Transverse colon (tissue), 4 donors: ENCODE measurements around the gene SLIT3. TPM values are rescaled to one million over a fixed set of nuclear protein-coding genes. Genes with fewer than 3 reads are reported as not detected.

Source experiments
- DNase-seq: peaks from one replicate; pipeline ENCODE4 v3.0.0-alpha.2; 2019
- H3K27ac ChIP-seq, 4 donors: fragments of 200-600 bp; sonication (generic); 2 replicates each; pipeline ENCODE4 v1.5.1; 2016 to 2018; ENCODE audit warnings: inconsistent platforms in 4 of 4
- H3K27me3 ChIP-seq: fragments of 200-600 bp; sonication (generic); 2 replicates; pipeline ENCODE4 v1.5.1; 2017; ENCODE audit warnings: inconsistent platforms
- H3K36me3 ChIP-seq, 4 donors: fragments of 200-600 bp; sonication (generic); 2 replicates each; pipeline ENCODE4 v1.5.1; 2017 to 2019; ENCODE audit warnings: inconsistent platforms in 4 of 4
- H3K4me1 ChIP-seq, 4 donors: fragments of 200-600 bp; sonication (generic); 2 replicates each; pipeline ENCODE4 v1.5.1; 2017 to 2020; ENCODE audit warnings: inconsistent platforms in 4 of 4
- H3K4me3 ChIP-seq, 4 donors: fragments of 200-600 bp; sonication (generic); 1 replicate in 1 of 4; 2 replicates in 3 of 4; pipeline versions ENCODE4 v1.5.1 to v1.6.1; 2017 to 2019; ENCODE audit warnings: inconsistent platforms in 4 of 4
- H3K9me3 ChIP-seq, 2 donors: fragments of 200-600 bp; sonication (generic); 2 replicates each; pipeline ENCODE4 v1.5.1; 2017 to 2019; ENCODE audit warnings: inconsistent platforms in 2 of 2
- EP300 ChIP-seq: sonication (generic); formaldehyde crosslinking; IDR thresholded peaks from one replicate; pipeline ENCODE4 v1.6.1; 2017; ENCODE audit warnings: antibody characterized with exemption, low read depth
- POLR2A ChIP-seq: fragments of 450-650 bp; IDR thresholded peaks from one replicate; pipeline ENCODE4 v1.6.1; 2016; ENCODE audit warnings: antibody characterized with exemption, mild to moderate bottlenecking, moderate library complexity
- POLR2AphosphoS5 ChIP-seq, 3 donors: sonication (generic); formaldehyde crosslinking; IDR thresholded peaks; one replicate each; pipeline ENCODE4 v1.6.1; 2016; ENCODE audit warnings: antibody characterized with exemption in 3 of 3
- WGBS, 2 donors: methylation state at CpG; one replicate each; pipeline ENCODE4 v1.1.5; 2018; ENCODE audit warnings: low coverage in 1 of 2; 5-methylcytosine and 5-hydroxymethylcytosine counted together
- in situ Hi-C, 4 donors: fragments of 200-750 bp; cut with MboI; loops; one replicate each; pipeline versions ENCODE4 v1.15.0 to v1.15.1; 2017; ENCODE audit warnings: low sequenced_read_pairs in 3 of 4, low pct_ligation_motif_present in 1 of 4, low pct_unique_long_range_greater_than_20kb in 1 of 4
- intact Hi-C: fragments of 100-400 bp; cut with DNase I; formaldehyde crosslinking; loops from one replicate; pipeline ENCODE4 v1.15.1; 2023; ENCODE audit warnings: low total_unique reads
- total RNA-seq, 4 donors: library from RNA; depleted of rRNA; stranded (reverse); fragments of >200 nt; gene quantifications; one replicate each; pipeline ENCODE4 v1.1.0, GENCODE V29; 2016
- TF ChIP-seq, protein P1 (sequence below), 5 experiments: fragments of 200-600 bp in 3 of 5; fragments of 450-650 bp in 2 of 5; sonication (generic) in 3 of 5; IDR thresholded peaks; 1 replicate in 2 of 5; 2 replicates in 3 of 5; pipeline ENCODE4 v1.5.1; 2016 to 2017; ENCODE audit warnings: antibody characterized with exemption in 5 of 5, inconsistent platforms in 3 of 5, mild to moderate bottlenecking in 2 of 5, moderate library complexity in 1 of 5

Gene SLIT3
- total RNA-seq, 4 donors from 2014 or later, result 6.7 to 60.5 (median 9.6) TPM

- Histone ChIP-seq H3K9me3 (no peaks in the 10 kb centered on the region), H3K27ac (peak overlapping the region; percentile 79 to 85 (median 82)), H3K36me3 (no peaks in the 10 kb centered on the region), H3K4me3 (no peak overlapping the region), H3K27me3 (no peaks in the 10 kb centered on the region), H3K4me1 (peaks cover 19 to 57% (median 37%) of the 10 kb centered on the region in 4 donors)
- in situ Hi-C loops, result loop anchor here in 1 of 4 donors (25.0 kb wide), 1 partner anchor 372 kb away; the partner anchor contains the start of gene WWC1
- 17 to 58% methylated on average over 1 to 5 of the region's 5 CpGs for WGBS, 2 donors
- intact Hi-C loops, result no loop called here
- TF ChIP-seq POLR2A, result no peak
- TF ChIP-seq, protein P1, sequence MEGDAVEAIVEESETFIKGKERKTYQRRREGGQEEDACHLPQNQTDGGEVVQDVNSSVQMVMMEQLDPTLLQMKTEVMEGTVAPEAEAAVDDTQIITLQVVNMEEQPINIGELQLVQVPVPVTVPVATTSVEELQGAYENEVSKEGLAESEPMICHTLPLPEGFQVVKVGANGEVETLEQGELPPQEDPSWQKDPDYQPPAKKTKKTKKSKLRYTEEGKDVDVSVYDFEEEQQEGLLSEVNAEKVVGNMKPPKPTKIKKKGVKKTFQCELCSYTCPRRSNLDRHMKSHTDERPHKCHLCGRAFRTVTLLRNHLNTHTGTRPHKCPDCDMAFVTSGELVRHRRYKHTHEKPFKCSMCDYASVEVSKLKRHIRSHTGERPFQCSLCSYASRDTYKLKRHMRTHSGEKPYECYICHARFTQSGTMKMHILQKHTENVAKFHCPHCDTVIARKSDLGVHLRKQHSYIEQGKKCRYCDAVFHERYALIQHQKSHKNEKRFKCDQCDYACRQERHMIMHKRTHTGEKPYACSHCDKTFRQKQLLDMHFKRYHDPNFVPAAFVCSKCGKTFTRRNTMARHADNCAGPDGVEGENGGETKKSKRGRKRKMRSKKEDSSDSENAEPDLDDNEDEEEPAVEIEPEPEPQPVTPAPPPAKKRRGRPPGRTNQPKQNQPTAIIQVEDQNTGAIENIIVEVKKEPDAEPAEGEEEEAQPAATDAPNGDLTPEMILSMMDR (IDR thresholded peaks at IDR 0.05), result peak in 2 of 5 experiments; percentile 54 to 64
- peak in 1 of 3 donors; percentile 56 for TF ChIP-seq POLR2AphosphoS5 (IDR thresholded peaks at IDR 0.05)
- no peak for TF ChIP-seq EP300
- peak; percentile 59 for DNase-seq
These were observed 641.6 kb downstream of the SLIT3 start for GRCh38 chr5:168659286-168659847.

DNA sequence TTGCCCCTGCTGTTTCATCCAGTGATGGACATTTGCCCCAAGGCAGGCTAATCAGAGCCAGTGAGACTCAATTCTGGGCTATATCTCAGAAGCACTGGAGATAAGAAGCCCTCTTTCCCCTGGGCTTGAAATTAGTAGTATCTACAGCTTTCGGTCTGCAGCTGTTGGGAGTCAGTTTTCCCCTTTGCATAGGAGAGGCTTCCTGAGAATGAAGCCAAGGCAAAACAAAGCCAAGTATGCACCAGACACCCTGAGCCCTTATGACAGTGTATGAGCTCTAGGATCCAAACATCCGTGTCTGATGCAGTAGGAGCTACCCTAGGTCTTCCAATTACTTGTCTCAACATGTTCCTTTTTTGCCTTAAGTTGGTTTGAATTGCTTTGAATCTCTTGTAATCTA, 642.5 kb downstream of the SLIT3 start:
- peaks cover 19 to 67% (median 39%) of the 10 kb centered on the region in 4 donors for H3K4me1 ChIP-seq
- DNase-seq, result no peak
- TF ChIP-seq POLR2A (no peak), EP300 (no peak), POLR2AphosphoS5 (IDR thresholded peaks at IDR 0.05) (no peak)
- TF ChIP-seq, protein P1 (IDR thresholded peaks at IDR 0.05), result no peak
- intact Hi-C loops (no loop called here), in situ Hi-C loops (loop anchor here in 1 of 4 donors (25.0 kb wide), 1 partner anchor 371 kb away; the partner anchor contains the start of gene WWC1)
- no peaks in the 10 kb centered on the region for H3K9me3 ChIP-seq
- H3K27me3 ChIP-seq, result no peaks in the 10 kb centered on the region
- WGBS, 2 donors, result 60 to 70% methylated on average over 1 to 2 of the region's 2 CpGs
- peak overlapping the region; percentile 79 to 85 (median 82) for H3K27ac ChIP-seq
- H3K4me3 ChIP-seq, result no peak overlapping the region
- no peaks in the 10 kb centered on the region for H3K36me3 ChIP-seq

- peaks cover 19 to 78% (median 44%) of the 10 kb centered on the region in 4 donors for H3K4me1 ChIP-seq
- H3K9me3 ChIP-seq, result no peaks in the 10 kb centered on the region
- in situ Hi-C loops (loop anchor here in 1 of 4 donors (25.0 kb wide), 1 partner anchor 369 kb away; the partner anchor contains the start of gene WWC1), intact Hi-C loops (no loop called here)
- H3K4me3 ChIP-seq, result no peak overlapping the region
- WGBS, 2 donors, result 33 to 37% methylated on average over 3 of the region's 3 CpGs
- H3K27ac ChIP-seq, result peak overlapping the region; percentile 79 to 85 (median 82)
- no peaks in the 10 kb centered on the region for H3K27me3 ChIP-seq
- no peak for DNase-seq
- TF ChIP-seq EP300, result no peak
- peak; percentile 15 for TF ChIP-seq POLR2A
- no peaks in the 10 kb centered on the region for H3K36me3 ChIP-seq
These were observed 644.3 kb downstream of the SLIT3 start for GRCh38 chr5:168656633-168657032.

DNA sequence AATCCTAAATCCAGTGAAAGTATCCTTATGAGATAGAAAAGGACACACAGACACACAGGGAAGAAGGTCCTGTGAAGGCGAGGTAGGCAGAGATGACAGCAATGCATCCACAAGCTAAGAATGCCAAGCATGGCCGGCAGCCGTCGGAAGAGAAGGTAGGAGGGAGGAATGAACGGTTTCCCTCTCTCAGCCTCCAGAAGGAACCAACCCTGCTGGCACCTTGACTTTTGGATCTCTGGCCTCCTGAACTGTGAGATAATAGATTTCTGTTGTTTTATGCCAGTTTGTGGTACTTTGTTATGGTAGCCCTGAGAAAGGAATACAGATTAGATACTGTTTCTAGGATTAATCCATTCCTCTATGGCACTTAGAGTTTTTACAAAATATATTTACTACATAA, 645.6 kb downstream of the SLIT3 start:
- no peaks in the 10 kb centered on the region for H3K36me3 ChIP-seq
- no peaks in the 10 kb centered on the region for H3K27me3 ChIP-seq
- H3K4me1 ChIP-seq, result peaks cover 18 to 72% (median 41%) of the 10 kb centered on the region in 4 donors
- H3K4me3 ChIP-seq, result no peak overlapping the region
- H3K27ac ChIP-seq, result peak overlapping the region; percentile 79 to 85 (median 82)
- in situ Hi-C loops, result loop anchor here in 1 of 4 donors (25.0 kb wide), 1 partner anchor 368 kb away; the partner anchor contains the start of gene WWC1
- intact Hi-C loops, result no loop called here
- no peak for DNase-seq
- 87 to 92% methylated on average over 4 to 5 of the region's 5 CpGs for WGBS, 2 donors
- TF ChIP-seq POLR2A, result no peak
- TF ChIP-seq, protein P1 (IDR thresholded peaks at IDR 0.05), result no peak
- TF ChIP-seq POLR2AphosphoS5 (IDR thresholded peaks at IDR 0.05), result no peak
- TF ChIP-seq EP300, result no peak
- no peaks in the 10 kb centered on the region for H3K9me3 ChIP-seq
